Measurements from ENCODE around the gene SAFB2.

The SAFB2 gene

GRCh38 chr19:5585461-5586299, 36.9 kb downstream of the SAFB2 start:
- no peak for DNase-seq (ENCODE audit: low read depth in 1 of 2, low spot score in 1 of 2)

DNA sequence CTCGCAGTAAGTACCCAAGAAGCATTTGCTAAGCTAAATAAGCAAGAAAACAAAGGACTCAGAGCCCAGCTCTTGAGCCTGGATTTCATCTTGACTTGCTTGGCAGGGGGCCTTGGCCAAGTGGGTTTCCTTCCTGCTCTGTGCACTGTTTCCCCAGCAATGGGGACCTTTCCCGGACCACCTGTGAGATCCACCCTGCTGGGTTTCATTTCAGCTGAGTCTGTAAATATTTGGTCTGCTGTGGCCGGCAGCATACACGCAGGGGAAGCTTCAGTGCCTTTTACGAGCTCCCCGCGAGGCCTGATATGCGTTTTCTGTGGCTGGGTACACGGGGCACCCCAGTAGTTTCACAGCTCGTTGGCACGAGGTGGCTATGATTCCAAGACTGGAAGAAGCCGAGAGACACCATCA, 42.4 kb downstream of the SAFB2 start:
- no peak for DNase-seq (ENCODE audit: low read depth in 1 of 2, low spot score in 1 of 2)

DNA sequence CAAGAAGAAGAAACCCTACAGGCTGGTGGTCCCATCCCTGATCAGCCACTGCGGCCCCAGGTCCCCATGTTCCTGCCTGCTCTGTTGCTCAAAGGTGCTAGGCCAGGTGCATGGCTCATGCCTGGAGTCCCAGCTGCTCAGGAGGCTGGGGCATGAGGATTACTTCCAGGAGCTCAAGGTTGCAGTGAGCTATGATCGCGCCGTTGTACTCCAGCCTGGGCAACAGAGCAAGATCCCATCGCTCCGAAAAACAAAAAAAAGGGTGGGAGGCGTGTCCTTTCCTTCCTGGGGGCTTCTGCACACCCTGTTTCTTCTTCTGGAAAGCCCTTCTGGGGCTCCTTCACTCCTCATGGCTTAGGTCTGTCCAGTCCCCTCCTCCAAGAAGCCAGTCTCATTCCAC, 42.9 kb downstream of the SAFB2 start:
- DNase-seq (ENCODE audit: low read depth in 1 of 2, low spot score in 1 of 2): no peak

- DNase-seq (ENCODE audit: low read depth in 1 of 2, low spot score in 1 of 2): no peak
These were observed 43.3 kb downstream of the SAFB2 start for GRCh38 chr19:5579286-5579685.

GRCh38 chr19:5578097-5578846, 44.3 kb downstream of the SAFB2 start:
- DNase-seq (ENCODE audit: low read depth in 1 of 2, low spot score in 1 of 2): peak; percentile 59 to 61

DNA sequence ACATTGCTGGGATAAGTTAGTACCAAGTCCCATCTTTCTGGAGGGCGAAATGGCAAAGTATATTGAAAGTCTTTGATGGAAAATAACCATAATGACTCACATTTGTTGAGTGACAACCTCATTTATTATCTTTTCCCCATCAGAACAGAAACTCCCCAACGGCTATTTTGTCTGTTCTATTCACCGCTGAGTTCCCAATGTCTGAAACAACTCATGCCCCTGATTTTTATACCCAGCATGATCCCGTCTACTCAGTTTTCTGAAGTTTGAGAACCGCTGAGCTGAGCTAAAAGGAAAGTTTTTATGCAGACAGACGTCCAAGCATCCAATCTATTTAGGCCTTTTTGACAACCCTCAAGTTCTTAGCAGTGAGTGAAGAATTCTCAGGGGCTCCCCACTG, 47.0 kb downstream of the SAFB2 start:
- no peak for DNase-seq (ENCODE audit: low read depth in 1 of 2, low spot score in 1 of 2)

GRCh38 chr19:5572556-5573286, 49.9 kb downstream of the SAFB2 start:
- DNase-seq (ENCODE audit: low read depth in 1 of 2, low spot score in 1 of 2): no peak

DNA sequence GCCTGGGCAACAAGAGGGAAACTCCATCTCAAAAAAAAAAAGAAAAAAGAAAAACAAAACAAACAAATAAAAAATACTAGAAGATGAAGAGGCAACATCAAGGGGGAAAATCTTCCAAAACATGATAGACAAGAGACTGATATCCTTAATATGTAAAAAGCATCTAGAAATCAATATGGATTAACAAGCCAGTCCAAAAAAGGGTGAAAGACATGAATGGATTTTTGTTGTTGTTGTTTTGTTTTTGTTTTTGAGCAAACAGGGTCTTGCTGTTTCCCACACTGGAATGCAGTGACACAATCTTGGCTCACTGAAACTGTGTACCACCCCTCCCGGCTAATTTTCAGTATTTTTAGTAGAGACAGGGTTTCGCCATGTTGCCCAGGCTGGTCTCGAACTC, 50.8 kb downstream of the SAFB2 start:
- DNase-seq (ENCODE audit: low read depth in 1 of 2, low spot score in 1 of 2): no peak

- no peak for DNase-seq (ENCODE audit: low read depth in 1 of 2, low spot score in 1 of 2)
These were observed 54.6 kb downstream of the SAFB2 start for GRCh38 chr19:5567970-5568407.

- no peak for DNase-seq (ENCODE audit: low read depth in 1 of 2, low spot score in 1 of 2)
These were observed 55.1 kb downstream of the SAFB2 start, which contains the start of gene TINCR for GRCh38 chr19:5567360-5567969. TINCR (minus strand) TSS chr19:5567953.

DNA sequence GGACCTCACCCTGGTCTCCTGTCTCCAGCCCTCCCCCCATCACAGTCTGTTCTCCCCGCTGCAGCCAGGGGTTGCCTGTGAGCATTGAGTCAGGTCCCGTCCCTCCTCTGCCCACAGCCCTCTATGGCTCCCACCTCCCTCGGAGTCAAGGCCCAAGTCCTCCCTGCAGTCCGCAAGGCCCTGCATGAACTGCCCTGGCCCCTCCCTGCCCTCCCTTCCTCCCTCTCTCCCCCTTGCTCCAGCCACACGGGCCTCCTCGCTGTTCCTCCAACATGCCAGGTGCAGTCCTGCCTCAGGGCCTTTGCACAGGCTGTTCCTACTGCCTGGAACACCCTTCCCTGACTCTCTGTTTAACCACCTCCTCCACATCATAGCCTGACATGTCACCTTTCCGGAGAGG, 57.6 kb downstream of the SAFB2 start:
- DNase-seq (ENCODE audit: low read depth in 1 of 2, low spot score in 1 of 2): no peak

- DNase-seq (ENCODE audit: low read depth in 1 of 2, low spot score in 1 of 2): no peak
These were observed 58.5 kb downstream of the SAFB2 start for GRCh38 chr19:5563935-5564612.

DNA sequence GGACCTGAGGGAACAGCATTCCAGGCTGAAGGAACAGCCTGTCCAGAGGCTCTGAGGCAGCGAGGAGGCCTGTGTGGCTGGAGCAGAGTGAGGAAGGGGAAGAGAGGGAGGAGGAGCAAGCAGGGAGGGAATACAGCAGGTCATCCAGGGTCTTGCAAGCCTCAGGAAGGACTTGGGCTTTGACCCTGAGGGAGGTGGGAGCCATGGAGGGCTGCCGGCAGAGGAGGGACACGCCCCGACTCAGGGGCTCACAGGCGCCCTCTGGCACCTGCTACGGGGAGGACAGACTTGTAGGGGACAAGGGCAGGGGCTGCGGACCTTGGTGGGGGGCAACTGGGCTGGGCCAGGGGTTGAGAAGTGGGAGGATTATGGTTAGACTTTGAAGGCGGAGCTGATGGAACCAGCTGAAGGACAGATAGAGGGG, 59.6 kb downstream of the SAFB2 start:
- no peak for DNase-seq (ENCODE audit: low read depth in 1 of 2, low spot score in 1 of 2)

GRCh38 chr19:5562280-5562679, 60.3 kb downstream of the SAFB2 start:
- DNase-seq (ENCODE audit: low read depth in 1 of 2, low spot score in 1 of 2): no peak

- DNase-seq (ENCODE audit: low read depth in 1 of 2, low spot score in 1 of 2): no peak
These were observed 61.0 kb downstream of the SAFB2 start for GRCh38 chr19:5561559-5561958.

GRCh38 chr19:5560156-5560555, 62.4 kb downstream of the SAFB2 start:
- DNase-seq (ENCODE audit: low read depth in 1 of 2, low spot score in 1 of 2): no peak

GRCh38 chr19:5559804-5560133, 62.8 kb downstream of the SAFB2 start:
- no peak for DNase-seq (ENCODE audit: low read depth in 1 of 2, low spot score in 1 of 2)

- DNase-seq (ENCODE audit: low read depth in 1 of 2, low spot score in 1 of 2): no peak
These were observed 64.4 kb downstream of the SAFB2 start for GRCh38 chr19:5558101-5558621.

- DNase-seq (ENCODE audit: low read depth in 1 of 2, low spot score in 1 of 2): no peak
These were observed 64.9 kb downstream of the SAFB2 start for GRCh38 chr19:5557691-5558090.

- DNase-seq (ENCODE audit: low read depth in 1 of 2, low spot score in 1 of 2): no peak
These were observed 67.7 kb downstream of the SAFB2 start for GRCh38 chr19:5554828-5555227.

GRCh38 chr19:5553892-5554291, 68.7 kb downstream of the SAFB2 start:
- no peak for DNase-seq (ENCODE audit: low read depth in 1 of 2, low spot score in 1 of 2)

Measured in activated T-helper 1 cell treated with anti-CD3 and anti-CD28 coated beads, Interleukin-2, amount 50 U/mL, for 16 hours (primary cell).